ENCODE results near the gene SLC47A2.
A peak's percentile ranks its signal among the peaks of the same experiment; 100 is the strongest.

The SLC47A2 gene

GRCh38 chr17:19645734-19646201 is 70.6 kb downstream of the SLC47A2 start:
- DNase-seq (ENCODE audit: low spot score) = peak; percentile 73

- no peak for DNase-seq (ENCODE audit: low spot score)
Measured at GRCh38 chr17:19644493-19645210, 71.7 kb downstream of the SLC47A2 start.

DNA sequence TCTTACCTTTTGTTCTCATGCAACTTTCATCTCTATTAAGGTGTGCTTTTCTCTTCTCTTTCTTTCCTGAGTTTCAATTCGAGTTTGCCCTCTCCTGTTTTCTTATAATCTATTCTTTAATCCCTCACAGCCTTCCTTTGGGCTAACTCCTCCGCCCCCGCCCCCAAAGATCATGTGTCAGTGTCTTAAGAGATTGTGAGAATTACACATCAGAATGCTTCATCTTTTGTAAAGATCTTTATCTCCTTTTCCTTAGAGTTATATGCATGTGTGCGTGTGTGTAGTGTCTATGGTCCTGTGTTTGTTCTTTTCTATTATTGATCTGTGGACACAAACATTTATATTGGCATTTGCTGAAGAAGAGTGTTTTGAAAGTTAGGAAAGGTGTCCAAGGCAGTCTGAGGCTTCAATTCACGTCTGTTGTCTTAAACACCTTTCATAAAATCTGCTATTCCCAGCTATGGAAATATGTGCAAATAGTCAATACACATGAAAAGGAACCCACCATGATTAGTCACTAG is 74.0 kb downstream of the SLC47A2 start:
- no peak for DNase-seq (ENCODE audit: low spot score)

DNA sequence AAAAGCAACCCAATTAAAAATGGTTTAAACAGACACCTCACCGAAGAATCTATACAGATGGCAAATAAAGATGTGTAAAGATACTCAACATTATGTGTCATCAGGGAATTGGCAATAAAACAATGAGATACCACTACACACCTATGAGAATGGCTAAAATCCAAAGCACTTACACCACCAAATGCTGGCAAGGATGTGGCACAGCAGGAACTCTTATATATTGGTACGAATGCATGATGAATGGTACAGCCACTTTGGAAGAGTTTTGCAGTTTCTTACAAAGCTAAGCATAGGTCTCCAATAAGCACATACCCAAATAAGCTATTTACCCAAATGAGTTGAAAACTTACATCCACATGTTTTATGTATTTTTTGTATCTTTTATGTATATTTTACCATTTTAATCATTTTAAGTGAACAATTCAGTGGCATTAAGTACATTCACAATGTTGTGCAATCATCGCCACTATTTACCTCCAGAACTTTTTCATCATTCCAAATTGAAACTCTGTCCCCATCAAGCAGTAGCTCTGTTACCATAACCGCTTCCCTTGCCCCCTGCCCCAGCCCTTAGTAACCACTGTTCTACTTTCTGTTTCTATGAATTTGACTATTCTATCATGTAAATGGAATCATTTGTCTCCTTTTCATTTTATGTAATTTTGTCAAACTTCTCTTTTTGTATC is 74.6 kb downstream of the SLC47A2 start:
- DNase-seq (ENCODE audit: low spot score) = no peak

DNA sequence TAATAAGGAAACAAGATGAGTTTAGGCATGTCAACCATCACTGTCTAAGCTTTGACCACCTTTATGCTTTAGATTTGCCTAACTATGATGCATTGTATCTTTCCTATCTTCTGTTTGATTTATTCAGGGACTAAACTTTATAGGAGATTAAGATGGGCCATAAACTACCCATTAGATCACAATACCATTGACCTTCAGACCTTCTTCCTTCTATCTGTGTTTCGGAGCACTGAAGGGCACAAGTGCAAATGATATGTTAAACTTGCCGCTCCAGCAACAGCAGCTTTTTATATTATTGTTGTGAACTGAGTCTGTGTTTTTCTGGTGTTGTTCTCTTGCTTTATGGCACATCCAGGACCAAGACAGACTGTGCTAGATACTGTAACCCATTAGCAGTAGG is 84.5 kb downstream of the SLC47A2 start:
- DNase-seq (ENCODE audit: low spot score) = no peak

DNA sequence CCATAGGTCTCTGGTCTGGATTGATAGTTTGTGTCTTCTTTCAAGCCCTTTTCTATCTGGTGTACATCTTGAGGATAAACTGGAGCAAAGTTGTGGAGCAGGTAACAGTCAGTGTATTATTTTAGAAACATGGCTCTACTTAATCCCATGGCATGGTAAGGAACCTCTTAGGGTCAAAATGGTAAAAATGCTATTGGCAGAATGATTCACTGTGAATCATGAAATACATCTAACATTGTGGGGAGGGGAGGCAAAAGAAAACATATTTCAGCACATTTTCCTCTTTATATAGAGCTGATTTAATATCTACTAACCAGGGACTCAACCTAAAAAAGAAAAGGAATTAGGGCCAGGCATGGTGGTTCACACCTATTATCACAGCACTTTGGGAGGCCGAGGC is 85.7 kb downstream of the SLC47A2 start:
- DNase-seq (ENCODE audit: low spot score) = no peak

GRCh38 chr17:19630035-19630434 is 86.3 kb downstream of the SLC47A2 start:
- no peak for DNase-seq (ENCODE audit: low spot score)

GRCh38 chr17:19629449-19629848 is 86.9 kb downstream of the SLC47A2 start:
- no peak for DNase-seq (ENCODE audit: low spot score)
